SU-DHL-6 (cell line): Measurements from ENCODE around the gene MPZL1.

ENCODE experiments used
- CTCF ChIP-seq: fragments of 200-600 bp; sonication (generic); IDR thresholded peaks from one replicate; pipeline ENCODE4 v1.5.1; 2017; ENCODE audit warnings: antibody characterized with exemption, mild to moderate bottlenecking, low read length, moderate library complexity; ENCODE audit not compliant: insufficient read depth, poor library complexity, severe bottlenecking
- EZH2phosphoT487 ChIP-seq: fragments of 200-600 bp; sonication (generic), shearing (Covaris generic); conservative IDR thresholded peaks from 2 replicates; pipeline ENCODE4 v1.6.1; 2018; ENCODE audit warnings: mild to moderate bottlenecking, antibody characterized with exemption, low read length, moderate library complexity, mixed read lengths

- no peak for TF ChIP-seq CTCF
- no peak for TF ChIP-seq EZH2phosphoT487
Observed at GRCh38 chr1:167693425-167694045, 28.2 kb upstream of the MPZL1 start.
